Breast epithelium (tissue), 4 donors: Measurements from ENCODE around the gene IL12A. TPM values are rescaled to one million over a fixed set of nuclear protein-coding genes. Genes with fewer than 3 reads are reported as not detected.

Experiments used
- DNase-seq, 2 donors: peaks; one replicate each; pipeline ENCODE4 v3.0.0-alpha.2; 2019; ENCODE audit warnings: low spot score in 2 of 2
- H3K27ac ChIP-seq, 2 donors: fragments of 200-600 bp; sonication (generic) in 1 of 2; one replicate each; pipeline ENCODE4 v1.5.1; 2016 to 2019; ENCODE audit warnings: mild to moderate bottlenecking in 1 of 2
- H3K27me3 ChIP-seq, 2 donors: fragments of 200-600 bp; sonication (generic) in 1 of 2; one replicate each; pipeline versions ENCODE4 v1.5.1 to v1.6.0; 2017 to 2019; ENCODE audit warnings: control low read depth in 1 of 2, mild to moderate bottlenecking in 1 of 2
- H3K36me3 ChIP-seq: fragments of 200-600 bp; one replicate; pipeline ENCODE4 v1.5.1; 2019
- H3K4me1 ChIP-seq, 2 donors: fragments of 200-600 bp; sonication (generic); one replicate each; pipeline ENCODE4 v1.5.1; 2016 to 2019; ENCODE audit warnings: control low read depth in 1 of 2
- H3K4me3 ChIP-seq, 3 donors: fragments of 200-600 bp; sonication (generic); 1 replicate in 2 of 3; 2 replicates in 1 of 3; pipeline ENCODE4 v1.5.1; 2016 to 2019; ENCODE audit warnings: mild to moderate bottlenecking in 3 of 3, moderate library complexity in 2 of 3
- H3K9me3 ChIP-seq, 2 donors: fragments of 200-600 bp; sonication (generic) in 1 of 2; one replicate each; pipeline ENCODE4 v1.5.1; 2016 to 2019; ENCODE audit warnings: control low read depth in 1 of 2
- CTCF ChIP-seq, 3 donors: fragments of 450-650 bp; IDR thresholded peaks; one replicate each; pipeline ENCODE4 v1.5.1; 2016 to 2017; ENCODE audit warnings: antibody characterized with exemption in 3 of 3, mild to moderate bottlenecking in 3 of 3, moderate library complexity in 3 of 3
- POLR2A ChIP-seq: fragments of 450-650 bp; IDR thresholded peaks from one replicate; pipeline ENCODE4 v1.6.1; 2016; ENCODE audit warnings: antibody characterized with exemption, mild to moderate bottlenecking, moderate library complexity
- POLR2AphosphoS5 ChIP-seq, 3 donors: sonication (generic); formaldehyde crosslinking; IDR thresholded peaks; one replicate each; pipeline ENCODE4 v1.6.1; 2017; ENCODE audit warnings: antibody characterized with exemption in 3 of 3
- intact Hi-C: fragments of 100-400 bp; cut with DNase I; formaldehyde crosslinking; loops from one replicate; pipeline ENCODE4 v1.15.1; 2023; ENCODE audit warnings: low total_unique reads
- total RNA-seq, 3 donors: library from RNA; depleted of rRNA; stranded (reverse); fragments of >200 nt; gene quantifications; one replicate each; pipeline ENCODE4 v1.1.0, GENCODE V29; 2016

The IL12A gene
- total RNA-seq, 3 donors from 2014 or later, result 0.98 TPM; not detected in 2

DNA sequence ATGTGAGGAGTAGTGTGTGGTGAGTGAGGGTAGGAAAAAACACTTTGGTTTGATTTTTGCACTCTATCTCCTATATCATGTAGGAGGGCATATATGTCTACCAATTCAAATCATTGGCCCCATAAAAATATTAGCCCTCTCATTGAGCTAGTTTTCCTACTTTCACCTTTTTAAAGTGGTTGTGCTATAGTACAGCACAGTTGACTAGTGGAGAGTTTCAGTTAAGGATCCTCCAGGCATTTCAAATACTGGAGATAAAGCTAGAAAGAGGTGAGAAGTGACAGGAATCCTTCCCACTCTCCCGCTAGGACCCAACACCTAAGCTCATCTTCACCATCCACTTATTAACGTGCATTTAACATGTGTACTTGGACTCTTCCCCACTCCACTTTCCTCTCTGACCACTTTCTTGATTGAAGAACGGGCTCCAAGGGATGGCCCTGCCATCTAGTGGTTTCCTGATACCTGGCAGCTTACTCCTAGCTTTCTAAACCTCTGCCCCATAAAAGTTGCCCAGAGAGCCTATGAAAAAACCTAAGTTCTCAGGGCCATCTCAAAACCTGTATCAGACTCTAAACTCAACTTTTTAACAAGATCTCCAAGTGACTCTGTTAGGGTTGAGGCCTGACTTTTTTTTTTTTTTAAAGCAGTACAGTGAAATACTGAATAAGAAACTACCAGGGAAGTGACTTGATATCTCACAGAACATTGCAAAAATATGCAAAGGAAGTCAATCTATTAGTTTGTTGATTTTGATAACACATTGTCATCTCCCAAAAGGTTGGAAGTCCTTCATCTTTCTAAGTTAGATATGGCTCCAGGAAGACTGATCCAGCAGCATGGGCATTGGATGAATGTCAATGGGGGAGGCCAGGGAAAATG lies 17.9 kb downstream of the IL12A start:
- H3K27me3 ChIP-seq, result no peaks in the 10 kb centered on the region
- no peaks in the 10 kb centered on the region for H3K9me3 ChIP-seq
- no peak overlapping the region for H3K4me3 ChIP-seq
- H3K4me1 ChIP-seq, result no peaks in the 10 kb centered on the region
- no peak for TF ChIP-seq POLR2AphosphoS5 (IDR thresholded peaks at IDR 0.05)
- TF ChIP-seq CTCF (IDR thresholded peaks at IDR 0.05), result peak; percentile 36 to 74 (median 61)
- intact Hi-C loops, result no loop called here
- no peaks in the 10 kb centered on the region for H3K36me3 ChIP-seq
- no peak overlapping the region for H3K27ac ChIP-seq
- DNase-seq, result peak in 1 of 2 donors; percentile 37

- Histone ChIP-seq H3K27me3 (no peaks in the 10 kb centered on the region), H3K4me1 (no peaks in the 10 kb centered on the region), H3K9me3 (no peaks in the 10 kb centered on the region), H3K27ac (no peak overlapping the region), H3K4me3 (no peak overlapping the region), H3K36me3 (no peaks in the 10 kb centered on the region)
- DNase-seq, result no peak
- TF ChIP-seq POLR2A (no peak), POLR2AphosphoS5 (IDR thresholded peaks at IDR 0.05) (no peak), CTCF (IDR thresholded peaks at IDR 0.05) (no peak)
- intact Hi-C loops, result no loop called here
These were observed 20.3 kb downstream of the IL12A start for GRCh38 chr3:160008961-160009360.

GRCh38 chr3:160009525-160009924 lies 20.9 kb downstream of the IL12A start:
- intact Hi-C loops, result no loop called here
- H3K4me3 ChIP-seq, result no peak overlapping the region
- no peak for TF ChIP-seq POLR2A
- no peak for TF ChIP-seq CTCF (IDR thresholded peaks at IDR 0.05)
- no peak for TF ChIP-seq POLR2AphosphoS5 (IDR thresholded peaks at IDR 0.05)
- H3K27me3 ChIP-seq, result no peaks in the 10 kb centered on the region
- no peaks in the 10 kb centered on the region for H3K36me3 ChIP-seq
- no peak overlapping the region for H3K27ac ChIP-seq
- no peak for DNase-seq
- H3K9me3 ChIP-seq, result no peaks in the 10 kb centered on the region
- H3K4me1 ChIP-seq, result no peaks in the 10 kb centered on the region

DNA sequence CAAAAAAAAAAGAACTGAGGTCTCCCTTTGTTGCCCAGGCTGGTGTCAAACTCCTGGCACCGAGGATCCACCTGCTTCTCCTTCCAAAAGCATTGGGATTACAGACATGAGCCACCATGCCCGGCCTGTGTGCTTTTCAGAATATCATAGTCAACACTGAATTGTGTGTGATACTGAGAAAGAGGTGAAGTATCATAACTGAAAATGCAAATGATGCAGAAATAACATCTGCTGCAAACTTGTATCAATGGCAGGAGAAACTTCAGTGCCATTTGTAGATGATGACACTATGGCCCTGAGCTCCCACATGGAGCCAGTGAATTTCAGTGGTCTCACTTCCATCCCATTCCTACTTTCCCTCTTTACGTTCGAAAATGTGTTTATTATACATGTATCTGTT lies 21.9 kb downstream of the IL12A start:
- Histone ChIP-seq H3K4me1 (no peaks in the 10 kb centered on the region), H3K27me3 (no peaks in the 10 kb centered on the region), H3K9me3 (no peaks in the 10 kb centered on the region), H3K36me3 (no peaks in the 10 kb centered on the region), H3K27ac (no peak overlapping the region), H3K4me3 (no peak overlapping the region)
- DNase-seq, result no peak
- no peak for TF ChIP-seq POLR2AphosphoS5 (IDR thresholded peaks at IDR 0.05)
- TF ChIP-seq POLR2A, result no peak
- TF ChIP-seq CTCF (IDR thresholded peaks at IDR 0.05), result no peak
- intact Hi-C loops, result no loop called here

DNA sequence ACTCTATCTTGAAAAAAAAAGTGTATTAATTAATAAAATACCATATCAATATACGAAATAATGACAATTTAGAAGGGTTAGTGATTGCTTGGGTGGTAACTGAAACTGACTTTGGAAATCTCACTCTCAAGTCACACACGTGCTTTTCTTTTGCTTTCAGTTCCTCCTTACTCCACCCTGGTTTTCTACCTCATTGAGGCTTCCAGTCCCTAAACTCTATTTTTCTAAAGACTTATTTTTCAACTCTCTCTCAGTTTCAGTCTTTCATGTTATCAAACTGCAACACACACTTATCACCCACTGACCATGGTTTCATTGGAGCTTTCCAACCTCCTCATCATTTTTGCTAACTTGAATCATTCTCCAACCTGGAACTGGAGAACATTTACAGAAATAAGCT lies 23.5 kb downstream of the IL12A start:
- TF ChIP-seq POLR2A (no peak), CTCF (IDR thresholded peaks at IDR 0.05) (no peak), POLR2AphosphoS5 (IDR thresholded peaks at IDR 0.05) (no peak)
- Histone ChIP-seq H3K36me3 (no peaks in the 10 kb centered on the region), H3K4me1 (no peaks in the 10 kb centered on the region), H3K4me3 (no peak overlapping the region), H3K27ac (no peak overlapping the region), H3K9me3 (no peaks in the 10 kb centered on the region), H3K27me3 (no peaks in the 10 kb centered on the region)
- no peak for DNase-seq
- intact Hi-C loops, result no loop called here
